ENCODE results near the gene GULP1. TPM values are rescaled to one million over a fixed set of nuclear protein-coding genes. Genes with fewer than 3 reads are reported as not detected.

Gene GULP1
- total and polyA plus RNA-seq, 4 donors: 25.3 to 78.2 (median 48.2) TPM

DNA sequence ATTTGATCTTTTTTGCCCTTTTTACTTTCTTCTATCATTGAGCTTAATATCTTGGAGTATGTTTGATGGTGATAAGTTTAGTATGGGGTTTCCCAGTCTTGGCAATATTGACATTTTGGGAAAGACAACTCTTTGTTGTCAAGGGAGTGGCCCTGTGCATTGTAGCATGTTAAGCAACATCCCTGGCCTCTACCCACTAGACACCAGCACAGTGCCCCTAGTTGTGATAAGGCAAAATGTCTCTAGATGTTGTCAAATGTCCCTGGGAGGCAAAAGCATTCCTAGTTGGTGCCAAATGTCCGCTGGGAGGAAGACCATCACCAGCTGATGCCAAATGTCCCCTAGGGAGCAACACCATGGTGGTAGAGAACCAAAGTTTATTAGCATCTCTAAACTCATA is 28.2 kb downstream of the GULP1 start:
- DNase-seq (ENCODE audit: low read depth in 4 of 6, low spot score in 6 of 6): no peak
- no peaks in the 10 kb centered on the region for H3K4me1 ChIP-seq (ENCODE audit: control insufficient read depth, insufficient read depth, low read length)
- no peak overlapping the region for H3K27ac ChIP-seq (ENCODE audit: low read depth, low read length)
- H3K36me3 ChIP-seq (ENCODE audit: control insufficient read depth, insufficient read depth, low read length): no peaks in the 10 kb centered on the region
- H3K9me3 ChIP-seq (ENCODE audit: control insufficient read depth, insufficient read depth, low read length): peaks cover 2% of the 10 kb centered on the region
- no CpG with 5 or more reads among the region's 1 CpG for WGBS (ENCODE audit: insufficient coverage)
- H3K27me3 ChIP-seq (ENCODE audit: control insufficient read depth, insufficient read depth, low read length): no peaks in the 10 kb centered on the region
- H3K4me3 ChIP-seq (ENCODE audit: low read depth, low read length): no peak overlapping the region

DNA sequence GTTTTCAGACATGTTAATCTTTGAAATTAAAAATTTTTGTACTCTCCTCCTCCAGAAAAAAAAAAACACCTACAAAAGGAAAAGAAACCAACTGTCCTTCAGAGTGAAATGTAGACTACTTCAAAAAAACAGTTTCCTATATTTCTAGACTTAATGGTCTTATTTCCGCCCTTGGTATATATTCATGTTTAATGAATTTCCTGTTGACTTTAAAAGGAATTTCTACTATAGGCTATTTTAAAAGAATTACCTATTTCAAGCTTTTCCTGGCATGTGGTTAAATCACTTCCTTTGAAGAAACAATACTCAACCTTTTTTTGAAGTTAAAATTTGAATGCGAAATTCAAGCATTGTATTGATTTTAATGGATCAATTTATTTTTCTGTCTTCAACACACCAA is 29.2 kb downstream of the GULP1 start:
- Histone ChIP-seq H3K27me3 (ENCODE audit: control insufficient read depth, insufficient read depth, low read length) (no peaks in the 10 kb centered on the region), H3K27ac (ENCODE audit: low read depth, low read length) (no peak overlapping the region), H3K4me3 (ENCODE audit: low read depth, low read length) (no peak overlapping the region), H3K9me3 (ENCODE audit: control insufficient read depth, insufficient read depth, low read length) (peaks cover 2% of the 10 kb centered on the region), H3K36me3 (ENCODE audit: control insufficient read depth, insufficient read depth, low read length) (no peaks in the 10 kb centered on the region), H3K4me1 (ENCODE audit: control insufficient read depth, insufficient read depth, low read length) (no peaks in the 10 kb centered on the region)
- no peak for DNase-seq (ENCODE audit: low read depth in 4 of 6, low spot score in 6 of 6)
- WGBS (ENCODE audit: insufficient coverage): no CpG with 5 or more reads among the region's 2 CpGs

DNA sequence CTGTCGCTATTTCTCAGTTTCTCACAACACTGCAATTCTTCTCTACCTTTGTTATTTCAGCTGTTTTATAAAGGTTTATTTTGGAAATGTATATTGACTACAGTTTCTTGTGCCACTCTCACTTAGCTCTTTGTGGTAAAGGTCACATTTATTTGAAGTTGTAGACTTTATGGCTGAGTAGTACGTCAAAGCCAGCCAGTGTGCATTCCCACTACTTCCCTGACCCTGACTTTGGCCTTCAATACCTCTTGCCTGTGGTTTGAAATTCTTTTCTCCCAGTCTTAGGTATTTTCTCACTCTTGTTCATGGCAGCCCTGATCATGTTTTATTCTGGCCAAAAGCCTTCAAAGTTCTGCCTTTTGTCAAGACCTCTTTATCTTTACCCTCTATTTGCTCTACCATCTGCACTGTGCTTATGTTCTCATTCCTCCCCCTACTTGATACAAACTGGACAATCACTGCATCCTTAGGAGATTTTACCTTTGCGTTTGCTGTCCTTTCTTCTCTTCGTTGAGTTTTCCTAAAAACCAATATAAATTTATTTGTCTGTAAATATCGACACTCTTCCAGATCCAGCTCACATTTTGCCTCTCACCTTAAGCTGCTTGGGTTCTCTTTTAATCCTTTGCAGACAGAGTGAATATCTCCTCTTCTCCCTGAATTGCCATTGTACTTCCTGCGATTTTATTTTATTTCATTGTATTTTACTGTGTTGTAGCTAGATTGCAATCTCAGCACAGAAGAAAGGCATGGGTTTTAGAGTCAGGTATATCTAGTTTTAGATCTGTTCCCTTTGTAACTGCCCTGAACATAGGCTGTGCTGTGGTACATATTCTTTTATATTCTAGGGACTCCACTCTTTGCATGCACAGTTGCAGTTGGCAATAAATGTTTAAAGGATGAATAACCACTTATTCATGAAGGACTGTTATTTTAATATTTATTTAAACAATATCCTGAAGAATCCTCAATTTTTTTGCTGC is 31.2 kb downstream of the GULP1 start:
- H3K4me1 ChIP-seq (ENCODE audit: control insufficient read depth, insufficient read depth, low read length): no peaks in the 10 kb centered on the region
- 40% methylated on average over 1 of the region's 6 CpGs for WGBS (ENCODE audit: insufficient coverage)
- no peaks in the 10 kb centered on the region for H3K27me3 ChIP-seq (ENCODE audit: control insufficient read depth, insufficient read depth, low read length)
- no peak for DNase-seq (ENCODE audit: low read depth in 4 of 6, low spot score in 6 of 6)
- H3K9me3 ChIP-seq (ENCODE audit: control insufficient read depth, insufficient read depth, low read length): no peaks in the 10 kb centered on the region
- H3K27ac ChIP-seq (ENCODE audit: low read depth, low read length): peak overlapping the region; percentile 33
- H3K36me3 ChIP-seq (ENCODE audit: control insufficient read depth, insufficient read depth, low read length): no peaks in the 10 kb centered on the region
- H3K4me3 ChIP-seq (ENCODE audit: low read depth, low read length): no peak overlapping the region

DNA sequence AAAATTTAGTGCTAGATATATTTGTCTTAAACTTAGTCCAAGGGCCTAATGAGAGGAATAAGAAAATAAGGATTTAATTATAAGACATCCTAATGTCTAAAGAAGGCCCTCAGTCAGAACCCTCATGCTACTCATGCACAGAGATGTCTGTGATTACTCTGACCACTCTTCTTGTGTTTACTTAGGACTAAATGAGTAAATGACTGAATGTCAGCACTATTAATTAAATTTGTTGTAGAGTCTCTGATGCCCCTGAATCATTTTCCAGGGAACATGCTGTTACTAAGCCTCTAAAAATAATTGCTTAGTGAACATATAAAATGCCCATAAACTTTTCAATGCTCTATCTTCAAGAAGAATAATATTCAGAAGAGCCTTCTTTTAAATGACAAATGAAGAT is 32.4 kb downstream of the GULP1 start:
- Histone ChIP-seq H3K9me3 (ENCODE audit: control insufficient read depth, insufficient read depth, low read length) (no peaks in the 10 kb centered on the region), H3K4me3 (ENCODE audit: low read depth, low read length) (no peak overlapping the region), H3K27ac (ENCODE audit: low read depth, low read length) (no peak overlapping the region), H3K36me3 (ENCODE audit: control insufficient read depth, insufficient read depth, low read length) (no peaks in the 10 kb centered on the region), H3K4me1 (ENCODE audit: control insufficient read depth, insufficient read depth, low read length) (no peaks in the 10 kb centered on the region), H3K27me3 (ENCODE audit: control insufficient read depth, insufficient read depth, low read length) (no peaks in the 10 kb centered on the region)
- DNase-seq (ENCODE audit: low read depth in 4 of 6, low spot score in 6 of 6): no peak

DNA sequence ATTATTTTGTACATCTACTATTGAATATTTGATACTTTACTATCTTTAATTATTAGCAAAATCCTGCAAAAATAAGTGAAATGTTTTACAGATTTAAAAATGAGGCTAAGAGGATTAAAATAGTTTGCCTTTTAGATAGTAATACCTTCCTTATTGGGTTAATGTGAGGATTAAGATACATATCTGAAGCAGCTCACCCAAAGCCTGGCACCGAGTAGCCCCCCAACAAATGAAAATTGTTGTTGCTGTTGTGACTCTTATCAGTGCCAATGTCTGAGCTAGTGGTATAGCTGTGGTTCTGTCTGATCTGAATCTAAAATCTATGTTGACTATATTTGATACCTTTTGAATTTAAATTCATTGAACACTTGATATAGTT is 34.6 kb downstream of the GULP1 start:
- no peak for DNase-seq (ENCODE audit: low read depth in 4 of 6, low spot score in 6 of 6)
- Histone ChIP-seq H3K27me3 (ENCODE audit: control insufficient read depth, insufficient read depth, low read length) (no peaks in the 10 kb centered on the region), H3K27ac (ENCODE audit: low read depth, low read length) (peak overlapping the region; percentile 25), H3K4me3 (ENCODE audit: low read depth, low read length) (no peak overlapping the region), H3K4me1 (ENCODE audit: control insufficient read depth, insufficient read depth, low read length) (no peaks in the 10 kb centered on the region), H3K9me3 (ENCODE audit: control insufficient read depth, insufficient read depth, low read length) (no peaks in the 10 kb centered on the region), H3K36me3 (ENCODE audit: control insufficient read depth, insufficient read depth, low read length) (no peaks in the 10 kb centered on the region)
- WGBS (ENCODE audit: insufficient coverage): no CpG with 5 or more reads among the region's 1 CpG

DNA sequence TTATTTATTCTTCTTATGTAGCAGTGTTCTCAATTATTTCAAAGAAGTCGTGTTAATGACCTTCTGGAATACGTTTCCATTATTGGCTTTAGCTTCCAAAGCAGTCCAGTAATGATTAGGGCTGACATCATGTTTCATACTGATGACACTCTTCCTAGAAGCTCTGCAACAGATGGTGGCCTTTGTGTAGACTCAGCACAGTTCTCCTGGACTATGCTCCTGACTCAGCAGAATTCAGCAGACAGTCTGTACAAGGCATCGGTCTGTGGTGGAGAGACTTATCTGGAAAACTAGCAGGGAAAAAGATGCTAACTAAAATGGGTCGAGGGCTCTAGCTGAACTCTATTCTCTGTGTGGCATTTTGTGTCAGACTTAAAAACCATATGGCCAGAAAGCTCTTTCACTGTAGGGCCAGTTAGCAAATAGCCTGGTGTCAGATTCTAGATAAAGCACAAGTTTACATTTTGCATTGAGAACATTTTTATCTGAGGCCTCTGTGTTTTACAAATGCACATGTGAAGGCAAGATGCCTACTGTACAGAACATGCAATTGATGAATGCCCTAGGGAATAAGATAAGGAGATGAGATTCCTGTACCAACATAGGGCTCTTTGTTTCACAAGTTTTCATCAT is 35.1 kb downstream of the GULP1 start:
- Histone ChIP-seq H3K4me3 (ENCODE audit: low read depth, low read length) (no peak overlapping the region), H3K4me1 (ENCODE audit: control insufficient read depth, insufficient read depth, low read length) (no peaks in the 10 kb centered on the region), H3K27ac (ENCODE audit: low read depth, low read length) (peak overlapping the region; percentile 25), H3K36me3 (ENCODE audit: control insufficient read depth, insufficient read depth, low read length) (no peaks in the 10 kb centered on the region), H3K27me3 (ENCODE audit: control insufficient read depth, insufficient read depth, low read length) (no peaks in the 10 kb centered on the region), H3K9me3 (ENCODE audit: control insufficient read depth, insufficient read depth, low read length) (no peaks in the 10 kb centered on the region)
- DNase-seq (ENCODE audit: low read depth in 4 of 6, low spot score in 6 of 6): peak in 2 of 6 donors; percentile 23 to 30
- 67% methylated on average over 3 of the region's 4 CpGs for WGBS (ENCODE audit: insufficient coverage)

DNA sequence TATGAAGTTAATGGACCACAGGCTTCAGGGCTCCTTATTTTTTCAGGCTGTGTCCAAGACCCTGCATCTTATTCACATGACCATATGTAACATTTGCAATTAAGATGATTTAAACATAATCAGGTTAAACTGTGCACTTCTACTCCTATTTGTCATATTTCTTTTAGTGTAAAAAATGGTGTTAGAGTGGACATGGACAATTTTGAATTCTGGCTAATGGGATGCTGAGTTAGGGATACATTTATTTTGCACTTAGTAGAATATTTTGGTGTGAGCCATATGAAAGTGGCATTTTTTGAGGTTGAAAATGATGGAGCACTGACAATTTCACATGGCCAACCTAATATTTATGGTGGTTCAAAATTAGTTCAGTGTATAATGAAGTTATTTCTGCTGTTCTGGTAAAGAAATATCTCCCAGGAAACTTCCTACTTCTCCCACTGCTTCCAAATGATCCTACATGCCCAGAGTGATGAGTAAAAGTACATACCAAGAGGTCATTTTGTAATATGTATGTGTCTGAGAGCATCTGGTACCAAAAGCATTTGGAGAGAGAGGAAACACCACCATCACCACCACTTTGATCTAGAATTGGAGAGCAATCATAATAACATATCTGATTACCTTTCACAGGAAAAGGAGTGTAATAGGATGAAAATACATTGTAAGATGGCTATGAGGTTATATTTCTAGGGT is 36.0 kb downstream of the GULP1 start:
- no peaks in the 10 kb centered on the region for H3K36me3 ChIP-seq (ENCODE audit: control insufficient read depth, insufficient read depth, low read length)
- H3K9me3 ChIP-seq (ENCODE audit: control insufficient read depth, insufficient read depth, low read length): no peaks in the 10 kb centered on the region
- no peak overlapping the region for H3K27ac ChIP-seq (ENCODE audit: low read depth, low read length)
- H3K4me1 ChIP-seq (ENCODE audit: control insufficient read depth, insufficient read depth, low read length): no peaks in the 10 kb centered on the region
- H3K4me3 ChIP-seq (ENCODE audit: low read depth, low read length): no peak overlapping the region
- no peaks in the 10 kb centered on the region for H3K27me3 ChIP-seq (ENCODE audit: control insufficient read depth, insufficient read depth, low read length)
- DNase-seq (ENCODE audit: low read depth in 4 of 6, low spot score in 6 of 6): no peak

DNA sequence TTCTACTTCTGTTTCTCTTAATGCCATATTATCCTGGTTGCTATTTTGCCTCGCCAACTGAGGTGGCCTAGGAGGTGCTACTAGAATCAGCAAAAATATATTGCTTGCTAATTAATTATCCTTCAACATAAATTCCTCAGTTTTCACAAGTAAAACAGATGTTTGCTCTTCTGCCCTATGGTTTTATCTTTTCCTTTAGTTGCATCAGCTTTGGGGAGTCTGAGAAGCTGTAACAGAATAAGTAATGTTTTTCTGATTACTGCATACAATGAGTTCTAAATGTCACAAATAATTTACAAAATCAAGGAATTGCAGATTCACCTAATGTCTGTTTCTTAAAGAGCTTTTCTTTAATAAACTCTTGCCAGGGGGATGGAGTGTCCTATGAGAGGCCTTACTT is 36.7 kb downstream of the GULP1 start:
- H3K27ac ChIP-seq (ENCODE audit: low read depth, low read length): no peak overlapping the region
- no peaks in the 10 kb centered on the region for H3K27me3 ChIP-seq (ENCODE audit: control insufficient read depth, insufficient read depth, low read length)
- DNase-seq (ENCODE audit: low read depth in 4 of 6, low spot score in 6 of 6): no peak
- H3K4me3 ChIP-seq (ENCODE audit: low read depth, low read length): no peak overlapping the region
- no peaks in the 10 kb centered on the region for H3K9me3 ChIP-seq (ENCODE audit: control insufficient read depth, insufficient read depth, low read length)
- no CpG with 5 or more reads among the region's 1 CpG for WGBS (ENCODE audit: insufficient coverage)
- H3K4me1 ChIP-seq (ENCODE audit: control insufficient read depth, insufficient read depth, low read length): peaks cover 4% of the 10 kb centered on the region
- H3K36me3 ChIP-seq (ENCODE audit: control insufficient read depth, insufficient read depth, low read length): no peaks in the 10 kb centered on the region

DNA sequence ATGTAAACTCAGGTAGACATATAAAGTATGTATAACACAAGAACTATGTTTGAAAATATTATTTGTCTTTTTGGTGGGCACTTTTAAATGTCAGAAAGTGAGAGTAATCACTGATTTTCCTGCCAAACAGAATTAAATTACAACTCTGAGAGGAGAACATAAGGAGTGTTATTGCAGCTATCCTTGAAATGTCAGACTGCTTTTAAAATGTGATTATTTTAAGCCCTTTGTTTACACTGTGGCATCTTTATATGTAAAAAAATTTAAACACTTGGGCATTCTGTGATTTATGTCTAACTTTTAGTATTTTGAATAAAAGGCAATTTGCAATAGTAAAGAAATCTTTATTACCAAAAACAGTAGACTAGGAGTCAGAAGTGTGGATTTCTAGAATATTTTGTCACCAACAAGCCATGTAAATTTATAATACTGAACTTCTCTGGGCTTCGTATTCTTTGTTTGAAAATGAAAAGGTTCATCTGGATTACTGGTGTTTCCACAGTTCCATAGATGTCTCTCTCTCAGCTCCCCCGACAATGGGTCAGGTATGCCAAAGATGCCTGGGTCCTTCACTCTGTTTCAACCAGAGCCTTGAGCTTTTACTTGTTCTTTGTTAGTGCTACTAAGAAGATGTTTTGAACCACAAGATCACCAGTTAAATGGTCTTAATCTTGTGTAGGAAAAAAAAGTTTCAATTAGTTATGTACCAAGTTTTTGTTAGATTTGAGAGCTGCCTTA is 38.8 kb downstream of the GULP1 start:
- peaks cover 4% of the 10 kb centered on the region for H3K4me1 ChIP-seq (ENCODE audit: control insufficient read depth, insufficient read depth, low read length)
- H3K9me3 ChIP-seq (ENCODE audit: control insufficient read depth, insufficient read depth, low read length): no peaks in the 10 kb centered on the region
- H3K27ac ChIP-seq (ENCODE audit: low read depth, low read length): no peak overlapping the region
- no CpG with 5 or more reads among the region's 2 CpGs for WGBS (ENCODE audit: insufficient coverage)
- H3K27me3 ChIP-seq (ENCODE audit: control insufficient read depth, insufficient read depth, low read length): no peaks in the 10 kb centered on the region
- no peaks in the 10 kb centered on the region for H3K36me3 ChIP-seq (ENCODE audit: control insufficient read depth, insufficient read depth, low read length)
- DNase-seq (ENCODE audit: low read depth in 4 of 6, low spot score in 6 of 6): peak in 1 of 6 donors; percentile 51
- no peak overlapping the region for H3K4me3 ChIP-seq (ENCODE audit: low read depth, low read length)

Data from spinal cord (tissue), 10 donors.